ENCODE measurements around the gene DEFB131A. TPM values are rescaled to one million over a fixed set of nuclear protein-coding genes. Genes with fewer than 3 reads are reported as not detected.

Gene DEFB131A
- total RNA-seq, result not detected

GRCh38 chr4:9444114-9444513, at the start of gene DEFB131A:
TSS of gene DEFB131A (plus strand) at chr4:9444414. CDS start at chr4:9444534, 120 bp downstream.

Other genes starting within 250 kb of the DEFB131A start
- not detected for gene USP17L10, start 233.8 kb upstream of the DEFB131A start, total RNA-seq
- not detected for gene USP17L11, start 229.0 kb upstream of the DEFB131A start, total RNA-seq
- gene USP17L12, start 224.3 kb upstream of the DEFB131A start, total RNA-seq, result not detected
- not detected for gene USP17L13, start 219.5 kb upstream of the DEFB131A start, total RNA-seq
- gene USP17L15, start 210.0 kb upstream of the DEFB131A start, total RNA-seq, result not detected
- not detected for gene USP17L17, start 200.5 kb upstream of the DEFB131A start, total RNA-seq
- gene USP17L18, start 195.8 kb upstream of the DEFB131A start, total RNA-seq, result not detected
- not detected for gene USP17L19, start 191.0 kb upstream of the DEFB131A start, total RNA-seq
- gene USP17L20, start 186.3 kb upstream of the DEFB131A start, total RNA-seq, result not detected
- gene USP17L21, start 181.5 kb upstream of the DEFB131A start, total RNA-seq, result not detected
- not detected for gene USP17L22, start 176.8 kb upstream of the DEFB131A start, total RNA-seq
- not detected for gene USP17L24, start 119.2 kb upstream of the DEFB131A start, total RNA-seq
- not detected for gene USP17L25, start 114.5 kb upstream of the DEFB131A start, total RNA-seq
- gene USP17L26, start 109.8 kb upstream of the DEFB131A start, total RNA-seq, result not detected
- not detected for gene USP17L5, start 105.0 kb upstream of the DEFB131A start, total RNA-seq
- not detected for gene USP17L27, start 100.3 kb upstream of the DEFB131A start, total RNA-seq
- not detected for gene USP17L28, start 95.5 kb upstream of the DEFB131A start, total RNA-seq
- not detected for gene USP17L29, start 90.8 kb upstream of the DEFB131A start, total RNA-seq
- not detected for gene USP17L30, start 81.3 kb upstream of the DEFB131A start, total RNA-seq

All from camera-type eye (tissue), 1 donor.